Activated effector memory CD4-positive, alpha-beta T cell treated with anti-CD3 and anti-CD28 coated beads, Interleukin-2, amount 50 U/mL, for 16 hours (primary cell): ENCODE data around the gene UGT1A10.

Experiments used
- DNase-seq: peaks from one replicate; pipeline ENCODE4 v3.0.0-alpha.2; 2020

Gene UGT1A10

GRCh38 chr2:233811087-233811486 is 174.8 kb downstream of the UGT1A10 start:
- DNase-seq = peak; percentile 43

- DNase-seq = peak; percentile 37
These were observed 175.5 kb downstream of the UGT1A10 start for GRCh38 chr2:233811732-233812131.

- peak; percentile 36 for DNase-seq
These were observed 177.2 kb downstream of the UGT1A10 start for GRCh38 chr2:233813236-233814055.

GRCh38 chr2:233814056-233814835 is 178.0 kb downstream of the UGT1A10 start:
- peak; percentile 44 for DNase-seq

GRCh38 chr2:233815861-233816260 is 179.6 kb downstream of the UGT1A10 start:
- DNase-seq = no peak

- no peak for DNase-seq
These were observed 180.1 kb downstream of the UGT1A10 start for GRCh38 chr2:233816334-233816733.

GRCh38 chr2:233816771-233817170 is 180.5 kb downstream of the UGT1A10 start:
- no peak for DNase-seq

- peak; percentile 51 for DNase-seq
These were observed 181.2 kb downstream of the UGT1A10 start for GRCh38 chr2:233817361-233817911.

- DNase-seq = peak; percentile 45
These were observed 181.9 kb downstream of the UGT1A10 start for GRCh38 chr2:233817995-233818638.

GRCh38 chr2:233818639-233819621 is 182.7 kb downstream of the UGT1A10 start:
- peak; percentile 42 for DNase-seq

- peak; percentile 53 for DNase-seq
These were observed 183.9 kb downstream of the UGT1A10 start for GRCh38 chr2:233819884-233820773.

GRCh38 chr2:233820774-233821105 is 184.5 kb downstream of the UGT1A10 start:
- DNase-seq = peak; percentile 54

GRCh38 chr2:233821196-233821595 is 184.9 kb downstream of the UGT1A10 start:
- peak; percentile 17 for DNase-seq

- DNase-seq = peak; percentile 22
These were observed 185.5 kb downstream of the UGT1A10 start for GRCh38 chr2:233821709-233822100.

GRCh38 chr2:233822101-233822771 is 186.0 kb downstream of the UGT1A10 start:
- DNase-seq = peak; percentile 54
